Effector CD4-positive, alpha-beta T cell (primary cell): ENCODE data around the gene HMSD. TPM values are rescaled to one million over a fixed set of nuclear protein-coding genes. Genes with fewer than 3 reads are reported as not detected.
"Not testable (repeated sequence)": the region's sequence is repeated elsewhere in the genome, so short reads cannot be mapped to it uniquely, and the experiment has no call there.

Experiments used
- DNase-seq: peaks from one replicate; pipeline ENCODE4 v3.0.0-alpha.2; 2020
- total RNA-seq: gene quantifications from one replicate; lab custom pipeline; 2026; lab: John Stamatoyannopoulos, UW

Gene HMSD, protein sequence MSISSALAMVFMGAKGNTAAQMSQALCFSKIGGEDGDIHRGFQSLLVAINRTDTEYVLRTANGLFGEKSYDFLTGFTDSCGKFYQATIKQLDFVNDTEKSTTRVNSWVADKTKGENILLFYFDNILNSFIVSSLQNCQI
- total RNA-seq: not detected

DNA sequence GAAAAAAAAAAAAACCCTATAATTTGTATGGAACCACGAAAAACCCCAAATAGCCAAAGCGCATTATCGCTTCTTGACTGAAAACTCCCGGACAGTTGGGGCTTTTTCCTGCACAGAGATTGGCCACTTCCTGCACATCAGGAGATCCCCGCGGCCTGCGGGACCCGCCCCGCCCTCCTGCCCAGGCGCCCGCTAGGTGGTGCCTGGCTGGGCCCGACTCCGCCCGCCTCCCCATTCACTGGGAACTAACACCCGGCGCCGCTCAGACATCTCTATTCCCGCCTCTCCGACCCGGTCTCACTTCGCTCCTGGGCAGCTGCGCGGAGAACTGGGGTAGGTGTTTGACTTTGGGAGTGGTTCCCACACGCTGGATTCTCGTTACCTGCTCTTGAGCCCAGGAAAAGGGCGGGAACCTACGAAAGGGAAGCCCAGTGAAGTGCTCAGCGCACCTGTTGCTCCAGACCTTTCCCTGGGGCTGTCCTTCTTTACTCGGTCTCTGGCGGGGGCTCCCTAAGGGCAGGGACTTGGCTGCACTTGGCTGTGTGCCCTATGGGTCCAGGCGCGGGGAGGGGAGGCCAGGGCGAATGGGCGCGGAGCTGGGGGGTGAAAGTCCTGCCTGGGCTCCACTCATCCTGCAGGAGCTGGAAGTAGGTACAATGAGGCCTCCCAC lies at the start of gene HMSD:
TSS of gene HMSD (plus strand) at position 234 of the 670 bp plus-strand sequence. CDS start 4,155 bp downstream, outside the sequence.
- peak; percentile 18 for DNase-seq

DNA sequence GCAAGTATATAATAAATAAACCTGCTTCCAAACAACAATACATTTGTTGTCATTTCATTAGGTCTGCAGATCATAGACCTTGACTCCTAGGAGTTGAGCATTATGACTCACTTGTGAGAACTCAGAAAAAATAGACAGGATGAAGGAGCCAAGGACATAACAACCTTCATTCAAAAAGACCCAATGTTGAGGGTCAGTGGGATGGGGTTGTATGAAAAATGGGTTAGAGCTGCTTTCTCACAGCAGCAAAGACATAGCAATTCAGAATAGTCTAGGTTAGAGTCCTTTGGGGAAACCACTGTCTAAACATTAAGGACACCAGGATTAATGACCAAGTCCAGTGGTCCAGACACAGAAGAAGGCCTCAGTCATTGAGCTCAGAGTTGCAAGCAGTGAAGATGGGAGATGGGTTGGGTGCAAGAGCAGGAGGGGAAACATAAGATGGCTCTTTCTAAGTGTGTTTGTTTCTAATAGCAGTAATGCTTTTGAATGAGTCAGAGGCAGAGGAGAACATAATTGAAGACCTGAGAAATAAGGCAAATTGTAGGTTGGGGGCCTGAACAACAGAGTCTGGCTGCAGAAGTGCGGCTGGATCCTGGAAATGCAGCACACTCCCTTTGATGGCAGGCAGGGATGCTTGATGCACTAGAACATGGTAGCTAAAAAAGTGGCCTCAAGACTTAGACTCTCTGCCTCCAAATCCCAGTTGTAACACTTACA lies 45.1 kb upstream of the HMSD start:
- no peak for DNase-seq

DNA sequence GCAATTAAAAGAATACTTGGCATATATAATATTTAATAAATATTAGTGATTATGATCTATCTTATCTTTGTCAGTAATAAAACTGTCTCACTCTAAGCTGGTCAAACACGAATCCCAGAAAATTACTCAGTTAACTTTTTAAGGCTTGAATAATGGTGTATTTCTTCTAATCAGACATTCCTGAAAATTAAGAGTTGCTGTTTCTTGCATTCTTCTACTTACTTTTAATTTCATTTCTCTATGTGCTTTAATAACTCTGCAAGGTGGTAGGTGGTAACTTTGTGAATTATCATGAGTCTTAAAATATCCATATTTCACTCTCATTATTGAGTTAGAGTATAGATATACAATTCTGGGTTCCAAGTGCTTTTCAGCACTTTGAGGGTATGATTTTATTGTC lies 44.4 kb upstream of the HMSD start:
- DNase-seq: no peak

DNA sequence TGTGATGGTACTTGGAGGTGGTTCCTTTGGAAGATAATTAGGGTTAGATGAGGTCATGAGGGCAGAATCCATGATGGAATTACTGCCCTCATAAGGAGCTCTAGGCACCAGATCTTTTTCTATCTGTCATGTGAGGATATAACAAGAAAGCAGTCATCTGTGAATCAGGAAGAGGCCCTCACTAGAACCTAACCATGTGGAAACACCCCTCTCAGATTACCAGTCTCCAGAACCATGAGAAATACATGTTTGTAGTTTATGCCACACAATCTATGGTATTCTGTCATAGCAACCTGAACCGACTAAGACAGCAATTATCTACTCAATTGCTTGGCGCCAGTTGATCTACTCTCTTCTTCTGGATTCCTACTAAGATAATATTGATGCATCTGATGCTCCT lies 43.7 kb upstream of the HMSD start:
- DNase-seq: no peak

DNA sequence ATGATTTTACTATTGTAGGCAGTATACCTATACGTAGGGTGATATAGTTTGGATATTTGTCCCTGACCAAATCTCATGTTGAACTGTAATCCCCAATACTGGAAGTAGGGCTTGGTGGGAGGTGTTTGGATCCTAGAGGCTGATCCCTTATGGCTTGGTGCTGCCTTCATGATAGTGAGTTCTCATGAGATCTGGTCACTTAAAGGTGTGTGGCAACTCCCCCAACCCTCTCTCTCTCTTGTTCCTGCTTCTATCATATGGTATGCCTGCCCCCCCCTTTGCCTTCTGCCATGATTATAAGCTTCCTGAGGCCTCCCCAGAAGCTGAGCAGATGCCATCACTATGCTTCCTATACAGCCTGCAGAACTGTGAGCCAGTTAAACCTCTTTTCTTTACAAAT lies 43.0 kb upstream of the HMSD start:
- DNase-seq: no peak

DNA sequence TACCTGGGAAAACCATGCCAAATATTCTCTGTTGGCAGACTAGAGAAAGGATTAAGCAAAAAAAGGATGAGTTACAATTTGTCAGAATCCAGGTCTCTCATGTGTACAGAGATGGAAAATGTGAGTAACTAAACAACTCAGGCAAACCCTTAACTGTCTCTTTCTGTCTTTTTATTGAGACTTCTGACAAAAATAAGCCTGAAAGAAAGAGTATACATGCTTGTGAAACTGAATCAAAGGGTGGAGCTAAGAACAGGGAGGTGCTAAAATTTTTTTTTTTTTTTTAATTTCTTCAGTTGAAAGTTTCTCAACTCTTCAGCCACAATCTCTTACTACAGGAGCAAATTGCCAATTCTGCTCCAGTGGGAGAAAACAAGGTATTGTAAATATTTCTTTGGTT lies 41.4 kb upstream of the HMSD start, which contains the start of gene SERPINB10:
TSS of gene SERPINB10 (plus strand) at position 295 of the 400 bp plus-strand sequence. CDS start 7,553 bp downstream, outside the sequence.
- DNase-seq: no peak

DNA sequence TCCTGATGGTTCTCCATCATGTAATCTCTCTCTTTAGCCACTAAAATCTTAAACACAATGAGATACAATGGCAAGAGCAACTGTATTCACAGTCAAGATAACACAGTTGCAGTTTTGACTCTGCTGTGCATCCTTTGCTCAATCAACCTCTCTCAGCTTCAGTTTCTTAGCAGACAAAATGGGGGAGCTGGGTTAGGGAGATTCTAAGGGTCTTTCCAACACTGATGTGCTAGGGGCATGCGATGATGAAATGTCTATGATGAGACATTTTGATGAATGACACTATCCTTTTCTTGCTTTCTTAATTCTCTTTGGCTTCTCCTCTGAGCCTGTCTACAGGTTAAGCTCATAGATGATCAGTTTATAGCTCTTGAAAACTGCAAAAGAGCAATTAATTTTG lies 40.2 kb upstream of the HMSD start:
- no peak for DNase-seq

DNA sequence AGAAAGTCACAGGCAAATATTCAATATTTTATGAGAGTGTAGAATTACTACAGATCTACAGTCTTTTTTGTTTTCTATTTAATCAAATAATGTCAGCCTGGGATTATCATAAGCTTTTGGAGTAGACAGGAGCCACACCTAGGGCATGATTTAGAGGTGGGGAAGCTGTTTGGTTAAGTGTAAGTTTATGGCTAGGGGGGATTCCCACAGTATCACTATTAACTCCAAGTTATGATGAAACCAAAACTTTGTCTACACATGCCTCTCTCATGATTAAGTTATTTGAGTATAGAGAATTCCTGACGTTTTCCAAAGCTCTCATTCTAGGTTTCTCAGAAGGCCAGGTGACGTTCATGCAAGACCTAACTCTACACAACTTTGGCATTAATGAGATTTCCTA lies 39.2 kb upstream of the HMSD start:
- no peak for DNase-seq

DNA sequence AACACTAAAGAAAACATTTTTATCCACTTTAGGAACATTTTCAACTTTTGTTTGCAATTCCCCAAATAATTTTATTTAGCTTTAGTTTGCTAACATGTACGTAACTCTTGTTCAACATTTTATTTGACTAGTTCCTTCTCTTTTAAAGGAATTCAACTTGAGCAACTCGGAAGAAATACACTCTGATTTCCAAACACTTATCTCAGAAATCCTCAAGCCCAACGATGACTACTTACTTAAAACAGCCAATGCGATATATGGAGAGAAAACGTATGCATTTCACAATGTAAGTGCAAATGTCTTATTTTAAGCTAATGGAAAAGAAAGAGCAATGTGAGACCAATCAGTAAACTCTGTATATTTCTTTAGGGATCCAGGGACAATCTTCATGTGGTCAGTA lies 31.3 kb upstream of the HMSD start:
- no peak for DNase-seq

DNA sequence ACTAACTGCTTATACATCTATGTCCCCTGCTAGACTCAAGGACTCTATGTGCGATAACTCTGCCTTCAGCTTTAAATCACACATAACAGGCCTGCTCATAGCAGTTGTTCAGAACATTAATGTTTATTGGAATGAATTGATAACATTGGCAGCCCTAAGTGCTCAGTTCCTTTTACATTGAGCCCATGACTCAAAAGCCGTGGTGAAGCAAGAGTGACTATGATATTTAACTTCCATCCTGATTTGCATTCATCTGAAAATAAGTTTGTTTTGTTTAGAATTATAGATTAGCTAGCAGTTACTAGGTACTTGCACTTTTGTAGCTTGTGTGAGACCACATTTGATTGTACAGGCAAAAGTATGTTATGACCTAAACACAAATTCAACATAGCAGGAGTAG lies 27.1 kb upstream of the HMSD start:
- DNase-seq: no peak

DNA sequence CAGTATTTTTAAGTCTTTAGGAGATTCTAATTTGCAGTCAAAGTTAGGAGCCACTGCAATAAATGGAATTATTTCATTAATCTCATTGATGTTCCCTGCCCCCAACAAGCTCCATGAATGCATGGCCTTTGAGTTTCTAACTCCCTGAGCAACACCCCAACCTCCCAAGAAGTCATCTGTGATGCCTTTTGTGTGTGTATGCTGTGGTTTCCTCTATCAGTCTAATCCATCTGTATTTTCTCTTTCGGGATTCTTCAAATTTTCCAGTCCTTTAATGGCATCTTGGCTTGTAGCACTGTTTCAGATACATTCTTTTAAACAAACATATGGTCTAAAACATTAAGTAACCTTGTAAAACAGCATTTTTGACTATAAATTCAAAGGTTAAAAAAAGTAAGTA lies 24.6 kb upstream of the HMSD start:
- DNase-seq: no peak

DNA sequence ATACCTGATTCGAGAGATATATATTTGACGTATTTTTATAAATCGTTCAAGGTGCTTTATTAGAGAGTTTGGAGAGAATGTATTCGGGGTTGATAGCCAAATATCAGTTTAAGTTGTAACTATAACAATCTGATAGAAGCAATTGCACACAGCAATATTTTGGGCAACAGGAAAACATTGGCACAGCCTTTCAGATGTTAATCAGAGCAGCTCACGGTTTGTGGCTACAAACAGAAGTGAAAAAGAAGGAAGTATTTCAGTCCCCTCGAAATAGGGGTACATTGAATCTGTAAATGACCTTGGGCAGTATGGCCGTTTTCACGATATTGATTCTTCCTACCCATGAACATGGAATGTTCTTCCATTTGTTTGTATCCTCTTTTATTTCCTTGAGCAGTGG lies 20.8 kb upstream of the HMSD start:
- DNase-seq: no peak

DNA sequence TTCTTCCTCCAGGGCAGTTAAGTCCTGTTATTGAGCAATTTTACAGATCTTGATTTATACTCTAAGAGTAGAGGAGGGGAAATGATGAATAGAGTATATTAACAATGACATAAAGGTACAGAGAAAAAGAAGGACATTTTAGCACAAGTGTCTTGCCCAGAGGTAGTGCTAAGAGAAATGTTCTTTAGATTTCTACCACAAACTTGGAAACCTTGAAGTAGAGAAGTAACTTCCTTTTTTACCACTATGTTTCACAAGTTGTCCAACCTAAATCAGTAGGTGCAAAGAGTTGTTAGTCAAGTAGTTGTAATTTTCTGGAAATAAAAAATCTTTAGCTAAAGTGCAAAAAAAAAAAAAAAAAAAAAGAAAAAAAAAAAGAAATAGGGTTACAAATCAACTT lies 19.7 kb upstream of the HMSD start:
- DNase-seq: not testable (repeated sequence)

DNA sequence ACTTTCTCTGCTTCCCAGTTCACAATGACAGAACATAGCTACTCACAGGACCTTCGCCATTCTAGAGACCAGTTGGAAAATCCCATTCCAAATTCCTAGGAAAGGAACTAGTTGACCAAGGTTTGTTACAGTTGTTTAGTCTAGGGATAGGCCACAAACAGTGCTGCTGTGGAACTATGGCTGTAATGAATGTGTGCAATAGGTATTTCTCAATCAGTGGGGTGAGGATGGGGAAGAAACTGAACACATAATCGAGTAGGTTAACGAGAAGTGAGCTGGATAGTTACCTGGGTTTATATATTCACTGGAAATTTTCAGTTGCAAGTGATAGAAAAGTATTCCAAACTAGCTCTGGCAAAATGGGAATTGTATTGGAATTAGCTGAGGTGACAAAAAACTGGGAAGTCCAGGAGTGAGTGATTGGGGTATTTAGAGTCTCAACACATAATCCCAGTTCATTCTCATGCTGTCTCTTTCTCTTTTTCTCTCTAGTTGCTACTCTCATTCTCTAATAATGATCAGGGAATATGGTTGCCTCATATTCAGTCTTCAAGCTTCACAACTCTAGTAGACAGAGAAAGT lies 18.2 kb upstream of the HMSD start:
- no peak for DNase-seq

DNA sequence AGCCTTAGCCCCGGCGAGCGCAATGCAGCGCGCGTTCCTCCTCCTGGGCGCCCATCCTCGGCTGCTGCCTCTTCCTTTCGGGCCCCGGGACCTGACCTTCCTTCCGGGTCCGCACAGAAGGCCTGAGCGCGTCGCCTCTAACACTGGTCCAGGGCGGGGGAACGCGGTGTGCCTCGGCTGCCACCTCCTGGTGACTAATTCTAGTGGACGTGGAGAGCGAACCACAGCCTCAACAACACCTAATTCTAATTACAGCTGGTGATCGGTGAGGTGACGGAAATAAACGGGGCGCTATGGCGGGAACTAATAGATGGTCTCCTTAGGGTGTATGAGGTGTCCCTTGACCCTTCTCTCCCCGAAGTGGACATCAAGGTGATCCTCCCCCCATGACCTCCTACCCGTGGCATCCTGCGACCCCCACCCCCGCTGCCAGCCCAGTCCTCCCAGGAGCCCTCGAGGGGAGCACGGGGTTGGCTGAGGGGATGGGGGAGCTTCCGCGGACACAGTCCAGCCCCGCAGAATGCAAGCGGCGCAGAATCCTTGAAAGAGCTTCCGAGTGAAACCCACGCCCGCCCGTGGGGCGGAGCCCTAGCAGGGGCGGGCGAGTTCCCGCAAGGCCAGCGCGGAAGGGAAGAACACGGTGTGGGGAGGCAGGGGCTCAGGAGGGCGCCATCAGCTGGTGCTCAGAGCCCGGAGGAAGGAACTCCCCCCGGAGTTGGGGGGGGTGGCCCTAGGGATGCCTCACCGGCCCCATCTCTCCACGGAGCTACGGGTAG lies 12.8 kb upstream of the HMSD start:
- DNase-seq: peak; percentile 41

DNA sequence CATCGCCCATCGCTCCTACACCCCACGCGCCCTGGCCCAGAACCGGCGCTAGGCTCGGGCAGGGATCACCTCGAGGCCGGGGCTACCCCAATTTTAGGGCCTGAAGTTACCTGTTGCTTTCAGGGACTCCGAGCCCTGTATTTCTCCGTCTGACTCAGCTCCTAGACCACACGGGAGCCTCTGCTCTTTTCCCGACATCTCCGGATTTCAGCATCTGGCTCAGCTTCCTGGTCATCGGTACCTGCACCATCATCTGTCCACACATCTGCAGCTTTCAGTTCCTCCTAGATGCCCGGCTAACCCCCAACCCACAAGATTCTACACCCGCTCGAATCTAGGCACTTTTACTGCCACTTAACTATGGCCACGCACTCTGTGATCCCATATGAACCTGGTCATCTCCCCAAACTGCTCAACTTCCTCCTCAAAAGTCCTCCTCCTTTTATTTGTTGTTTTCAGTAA lies 12.1 kb upstream of the HMSD start:
- DNase-seq: no peak

DNA sequence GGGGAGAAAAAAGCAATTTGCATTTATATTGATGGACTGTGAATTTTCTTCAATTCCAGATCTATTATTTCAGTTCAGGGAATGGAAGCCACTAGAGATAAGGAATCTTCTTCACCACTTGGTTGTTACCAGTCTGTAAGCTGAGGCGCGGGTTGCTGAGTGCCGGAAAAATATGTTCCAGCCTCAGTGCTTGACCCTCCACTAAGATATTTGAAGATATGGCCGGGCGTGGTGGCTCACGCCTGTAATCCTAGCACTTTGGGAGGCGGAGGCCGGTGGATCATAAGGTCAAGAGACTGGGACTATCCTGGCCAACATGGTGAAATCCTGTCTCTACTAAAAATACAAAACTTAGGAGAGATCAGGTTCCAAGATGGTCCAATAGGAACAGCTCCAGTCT lies 9.1 kb upstream of the HMSD start:
- no peak for DNase-seq

DNA sequence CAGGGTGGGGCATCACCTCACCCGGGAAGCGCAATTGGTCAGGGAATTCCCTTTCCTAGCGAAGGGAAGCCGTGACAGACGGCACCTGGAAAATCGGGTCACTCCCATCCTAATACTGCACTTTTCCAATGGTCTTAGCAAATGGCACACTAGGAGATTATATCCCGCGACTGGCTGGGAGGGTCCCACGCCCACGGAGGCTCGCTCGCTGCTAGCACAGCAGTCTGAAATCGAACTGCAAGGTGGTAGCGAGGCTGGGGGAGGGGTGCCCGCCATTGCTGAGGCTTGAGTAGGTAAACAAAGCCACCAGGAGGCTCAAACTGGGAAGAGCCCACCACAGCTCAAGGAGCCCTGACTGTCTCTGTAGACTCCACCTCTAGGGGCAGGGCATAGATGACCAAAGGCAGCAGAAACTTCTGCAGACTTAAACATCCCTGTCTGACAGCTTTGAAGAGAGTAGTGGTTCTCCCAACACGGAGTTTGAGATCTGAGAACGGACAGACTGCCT lies 8.5 kb upstream of the HMSD start:
- not testable (repeated sequence) for DNase-seq

DNA sequence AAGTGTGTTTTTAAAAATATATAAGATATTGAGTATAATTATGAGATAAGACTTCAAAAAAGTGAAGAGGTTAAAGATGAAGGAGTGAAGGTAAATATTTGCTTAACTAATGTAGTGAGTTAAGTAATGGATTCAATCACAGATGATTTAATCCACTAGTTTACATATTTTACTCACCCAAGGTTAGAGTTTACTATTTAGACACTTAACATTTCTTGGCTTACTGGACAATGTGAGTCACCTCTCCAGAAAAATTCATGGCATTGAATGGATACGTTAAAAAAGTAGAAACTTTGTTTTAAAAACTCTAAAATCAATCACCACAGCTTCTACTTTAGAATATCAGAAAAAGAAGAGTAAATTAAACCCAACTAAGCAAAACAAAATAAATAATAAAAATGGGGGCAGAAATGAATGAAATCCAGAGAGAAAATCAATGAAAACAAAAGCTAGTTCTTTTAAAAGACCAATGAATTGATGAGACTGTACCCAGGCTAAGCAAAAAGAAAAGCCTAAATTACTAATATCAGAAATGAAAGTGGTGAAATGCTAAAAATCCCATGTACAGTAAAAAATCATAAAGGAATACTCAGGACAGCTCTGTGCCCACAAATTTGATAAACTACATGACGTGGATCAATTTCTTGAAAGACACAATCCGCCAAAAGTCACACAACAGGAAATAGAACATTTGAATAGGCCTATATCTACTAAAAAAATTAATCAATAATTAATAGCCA lies 1.9 kb upstream of the HMSD start:
- DNase-seq: no peak

DNA sequence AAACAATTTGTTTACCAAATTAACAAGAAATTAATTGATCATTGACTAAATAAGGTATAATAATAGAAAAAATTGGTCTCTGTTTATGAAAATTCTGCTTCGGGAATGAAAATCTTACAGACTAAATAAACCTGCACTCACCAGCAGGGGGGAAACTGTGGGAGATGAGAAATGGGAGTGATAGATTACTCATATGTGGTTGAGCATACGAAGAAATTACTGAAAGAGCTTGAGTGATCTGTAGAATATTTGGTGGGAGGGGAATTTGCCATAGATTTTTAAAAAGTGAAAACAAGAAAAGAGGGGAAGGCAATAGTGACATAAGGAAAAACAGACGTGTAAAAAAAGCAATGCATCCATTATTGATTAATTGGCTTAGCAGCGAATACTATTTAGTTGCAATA lies 2.2 kb downstream of the HMSD start:
- no peak for DNase-seq

DNA sequence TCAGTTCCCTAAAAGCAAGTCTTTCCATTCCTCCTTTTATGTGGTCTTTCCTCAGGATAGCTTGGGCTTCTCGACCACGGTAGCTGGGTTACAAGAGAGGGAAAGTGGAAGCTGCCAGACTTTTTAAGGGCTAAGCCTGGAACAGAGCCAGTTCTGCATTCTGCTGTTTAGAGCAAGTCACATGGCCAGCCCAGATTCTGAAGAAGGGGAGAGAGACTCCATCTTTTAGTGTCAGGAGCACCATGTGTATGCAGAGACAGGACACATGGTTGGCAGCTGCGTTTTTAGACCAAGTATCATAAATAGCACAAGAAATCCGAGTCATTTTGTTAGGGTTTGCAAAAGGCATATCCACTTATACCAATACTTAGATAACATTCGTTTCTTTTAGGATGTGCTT lies 4.7 kb downstream of the HMSD start:
- no peak for DNase-seq

DNA sequence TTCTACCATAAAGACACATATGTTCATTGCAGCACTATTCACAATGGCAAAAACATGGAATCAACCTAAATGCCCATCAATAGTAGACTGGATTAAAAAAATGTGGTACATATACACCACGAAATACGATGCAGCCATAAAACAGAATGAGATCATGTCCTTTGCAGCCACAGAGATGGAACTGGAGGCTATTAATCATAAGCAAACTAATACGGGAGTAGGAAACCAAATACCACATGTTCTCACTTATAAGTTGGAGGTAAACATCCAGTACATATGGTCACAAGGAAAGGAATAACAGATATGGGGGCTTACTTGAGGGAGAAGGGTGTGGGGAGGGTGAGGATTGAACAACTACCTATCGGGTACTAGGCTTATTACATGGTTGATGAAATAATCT lies 7.7 kb downstream of the HMSD start:
- DNase-seq: no peak
